Activated CD4-positive, alpha-beta T cell treated with anti-CD3 and anti-CD28 coated beads, Interleukin-2, amount 10 ng/mL, durations not matched to agents 7 days and 5 days (primary cell): ENCODE measurements around the gene RTN1. TPM values are rescaled to one million over a fixed set of nuclear protein-coding genes. Genes with fewer than 3 reads are reported as not detected.

ENCODE experiments used
- CTCF ChIA-PET: fragments of 350-600 bp; sonication (Branson Sonifier 250); formaldehyde crosslinking; loops from one replicate; lab custom pipeline; 2021; ENCODE audit warnings: antibody characterized with exemption; lab: Charles Lee
- POLR2A ChIA-PET: fragments of 350-600 bp; sonication (Branson Sonifier 250); formaldehyde crosslinking; loops from one replicate; lab custom pipeline; 2021; ENCODE audit warnings: antibody characterized with exemption; lab: Charles Lee
- DNase-seq: peaks from one replicate; pipeline ENCODE4 v3.0.0-alpha.2; 2020
- H3K27ac Mint-ChIP-seq: one replicate; pipeline ENCODE4 v1.8.0; 2021; ENCODE audit warnings: mild to moderate bottlenecking, moderate library complexity, mixed read lengths
- H3K27me3 Mint-ChIP-seq: one replicate; pipeline ENCODE4 v1.8.0; 2021; ENCODE audit warnings: mixed read lengths
- H3K36me3 Mint-ChIP-seq: one replicate; pipeline ENCODE4 v1.8.0; 2021; ENCODE audit warnings: low read depth, mixed read lengths
- H3K4me1 Mint-ChIP-seq: one replicate; pipeline ENCODE4 v1.8.0; 2021; ENCODE audit warnings: mixed read lengths
- H3K4me3 Mint-ChIP-seq: one replicate; pipeline ENCODE4 v1.8.0; 2021; ENCODE audit warnings: mild to moderate bottlenecking, moderate library complexity, mixed read lengths
- H3K9me3 Mint-ChIP-seq: one replicate; pipeline ENCODE4 v1.8.0; 2021; ENCODE audit warnings: mixed read lengths
- total RNA-seq, 2 experiments: library from RNA; stranded (reverse); gene quantifications; one replicate each; pipeline ENCODE4 v1.2.3, GENCODE V29; 2021

RTN1 gene
- total RNA-seq, 2 experiments from 2014 or later: not detected

DNA sequence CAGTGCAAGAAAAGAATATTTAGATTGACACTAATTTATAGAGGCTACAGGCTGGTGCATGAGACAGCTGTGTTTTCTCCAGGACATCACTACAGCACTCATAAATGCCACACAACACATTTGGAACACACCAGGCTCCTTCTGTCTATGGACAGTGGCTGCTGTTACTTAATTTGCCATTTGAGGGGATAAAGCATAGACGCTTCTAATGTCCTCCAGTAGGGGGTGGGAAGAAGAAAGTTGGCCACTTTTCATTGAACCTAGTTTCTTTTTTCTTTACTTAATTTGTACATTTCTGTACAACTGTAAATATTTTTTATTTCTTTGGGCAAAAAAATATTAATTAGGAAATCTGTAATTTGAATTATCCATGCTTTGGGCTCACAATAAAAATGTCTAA is 12.4 kb upstream of the RTN1 start:
- H3K9me3 Mint-ChIP-seq: no peaks in the 10 kb centered on the region
- no peak overlapping the region for H3K4me3 Mint-ChIP-seq
- CTCF ChIA-PET: no interaction called here
- peaks cover 18% of the 10 kb centered on the region for H3K27me3 Mint-ChIP-seq
- H3K4me1 Mint-ChIP-seq: no peaks in the 10 kb centered on the region
- POLR2A ChIA-PET: no interaction called here
- no peaks in the 10 kb centered on the region for H3K36me3 Mint-ChIP-seq
- no peak for DNase-seq
- H3K27ac Mint-ChIP-seq: no peak overlapping the region

DNA sequence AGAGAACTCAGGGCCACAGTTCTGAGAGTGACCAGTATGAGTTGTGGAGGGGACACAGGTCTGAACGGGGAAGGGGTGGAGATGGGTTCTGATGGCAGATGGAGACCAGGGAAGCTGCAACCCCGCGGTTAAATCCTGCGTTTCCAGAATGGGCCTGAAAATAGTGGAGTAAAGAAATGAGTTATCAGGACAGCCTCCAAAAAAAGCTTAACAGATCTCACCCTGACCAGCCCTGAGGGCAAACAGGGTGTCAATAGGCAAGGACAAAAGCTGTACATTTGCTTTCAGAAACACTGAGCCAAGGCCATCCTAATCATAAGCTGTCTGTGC is 555 bp upstream of the RTN1 start:
- peaks cover 4% of the 10 kb centered on the region for H3K4me1 Mint-ChIP-seq
- ChIA-PET CTCF (no interaction called here), POLR2A (no interaction called here)
- H3K4me3 Mint-ChIP-seq: peak overlapping the region; percentile 69
- peaks cover 60% of the 10 kb centered on the region for H3K27me3 Mint-ChIP-seq
- peak overlapping the region; percentile 50 for H3K27ac Mint-ChIP-seq
- no peaks in the 10 kb centered on the region for H3K9me3 Mint-ChIP-seq
- DNase-seq: no peak
- H3K36me3 Mint-ChIP-seq: peaks cover 3% of the 10 kb centered on the region

DNA sequence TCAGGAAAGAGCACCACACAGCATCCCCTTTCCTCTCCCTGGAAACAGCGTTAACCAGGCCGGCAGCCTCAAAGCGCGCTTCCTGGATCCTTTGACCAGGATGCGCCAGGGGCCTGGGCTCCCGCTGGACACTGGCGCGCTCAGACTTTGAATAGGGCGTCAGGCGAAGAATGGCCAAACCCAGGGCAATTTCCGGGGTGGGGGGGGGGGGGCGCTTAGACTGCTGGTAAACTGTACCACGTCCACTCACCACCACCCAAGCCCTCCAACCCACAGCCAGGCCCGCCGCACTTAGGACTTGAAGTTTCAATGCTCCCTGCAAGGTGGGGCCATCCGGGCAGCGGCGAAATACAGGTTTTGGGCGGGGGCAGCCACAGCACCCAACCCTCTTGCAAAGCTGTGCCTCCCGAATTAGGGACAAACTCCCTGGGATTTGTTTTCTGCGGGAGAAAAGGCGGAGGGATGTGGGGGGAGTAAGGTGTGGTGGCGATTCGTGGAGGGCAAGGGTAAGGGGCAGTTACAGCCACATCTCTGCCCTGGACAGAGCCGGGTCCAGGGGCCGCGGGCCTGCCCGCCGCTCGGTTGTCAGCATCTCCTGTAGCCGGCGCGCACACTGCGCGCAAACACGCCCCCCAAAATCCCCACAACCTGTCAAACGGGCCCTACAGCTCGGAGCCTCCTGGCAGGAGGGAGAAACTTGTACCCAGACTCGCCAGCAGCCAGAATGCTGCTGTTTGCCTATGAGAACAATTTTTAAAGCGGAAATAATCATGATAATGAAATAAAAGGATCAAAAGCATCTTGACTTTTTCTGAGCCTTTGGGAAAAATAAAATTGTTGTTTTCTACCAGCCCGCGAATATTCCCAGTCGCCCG is 958 bp downstream of the RTN1 start:
- peak overlapping the region; percentile 36 for H3K4me3 Mint-ChIP-seq
- CTCF ChIA-PET: no interaction called here
- H3K27me3 Mint-ChIP-seq: peaks cover 69% of the 10 kb centered on the region
- POLR2A ChIA-PET: no interaction called here
- no peak overlapping the region for H3K27ac Mint-ChIP-seq
- H3K9me3 Mint-ChIP-seq: no peaks in the 10 kb centered on the region
- DNase-seq: no peak
- H3K36me3 Mint-ChIP-seq: peaks cover 3% of the 10 kb centered on the region
- H3K4me1 Mint-ChIP-seq: peaks cover 4% of the 10 kb centered on the region

DNA sequence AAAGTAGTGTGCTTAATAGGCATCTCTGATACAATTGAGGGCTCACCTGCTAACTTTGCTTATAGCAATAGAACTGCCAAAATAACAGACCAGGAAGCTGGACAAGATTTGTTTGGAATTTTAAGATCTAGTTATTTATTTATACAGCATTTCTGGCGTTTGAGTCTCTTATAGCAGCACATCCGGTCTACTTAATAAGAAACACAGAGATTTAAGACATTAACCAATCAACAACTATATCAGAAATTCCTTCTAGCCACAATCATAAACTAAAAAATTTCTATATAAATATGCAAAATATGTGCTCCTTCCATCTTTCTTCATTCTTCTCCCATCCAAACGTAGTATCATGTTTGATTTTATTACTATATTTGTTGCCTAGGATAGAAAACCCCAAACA is 2.6 kb downstream of the RTN1 start:
- POLR2A ChIA-PET: no interaction called here
- CTCF ChIA-PET: interaction anchor here (1.0 kb wide), 1 partner anchor 361 kb away, joined by 5 read pairs; no protein-coding TSS in a partner anchor
- no peak overlapping the region for H3K27ac Mint-ChIP-seq
- peaks cover 4% of the 10 kb centered on the region for H3K4me1 Mint-ChIP-seq
- no peak overlapping the region for H3K4me3 Mint-ChIP-seq
- H3K36me3 Mint-ChIP-seq: peaks cover 3% of the 10 kb centered on the region
- no peaks in the 10 kb centered on the region for H3K9me3 Mint-ChIP-seq
- no peak for DNase-seq
- peaks cover 60% of the 10 kb centered on the region for H3K27me3 Mint-ChIP-seq

DNA sequence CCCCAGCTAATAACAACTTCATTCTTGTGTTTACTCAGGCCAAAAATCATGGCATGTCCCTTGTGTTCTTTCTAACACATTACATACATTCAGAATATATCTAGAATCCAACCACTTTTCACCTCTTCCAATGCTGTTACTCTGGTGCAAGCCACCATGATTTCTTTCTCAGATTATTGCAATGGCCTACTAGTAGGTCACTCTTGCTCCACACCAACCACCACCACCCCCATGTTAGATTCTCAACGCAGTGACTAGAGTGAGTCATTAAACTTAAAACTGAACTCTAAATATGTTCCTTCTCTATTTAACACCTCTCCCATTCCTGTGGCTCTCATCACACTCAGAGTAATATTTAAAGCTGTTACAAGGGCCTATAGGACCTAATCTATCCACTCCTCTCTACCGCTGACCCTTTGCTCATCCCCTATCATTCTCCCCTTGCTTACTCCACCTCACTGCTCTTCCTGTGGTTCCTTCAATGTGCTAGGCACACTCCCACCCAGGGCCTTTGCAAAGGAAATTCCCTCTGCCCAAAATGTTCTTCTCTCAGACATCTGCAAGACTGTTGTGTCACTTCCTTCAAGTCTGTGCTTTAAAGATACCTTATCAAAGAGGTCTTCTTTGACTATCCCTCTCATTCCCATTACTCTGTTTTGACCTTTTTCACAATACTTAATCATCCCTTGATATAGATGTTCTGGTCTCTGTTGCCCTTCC is 6.6 kb downstream of the RTN1 start:
- CTCF ChIA-PET: no interaction called here
- H3K9me3 Mint-ChIP-seq: peaks cover 5% of the 10 kb centered on the region
- H3K4me3 Mint-ChIP-seq: no peak overlapping the region
- peaks cover under 1% of the 10 kb centered on the region for H3K36me3 Mint-ChIP-seq
- peaks cover 28% of the 10 kb centered on the region for H3K27me3 Mint-ChIP-seq
- H3K27ac Mint-ChIP-seq: no peak overlapping the region
- no peak for DNase-seq
- no peaks in the 10 kb centered on the region for H3K4me1 Mint-ChIP-seq
- POLR2A ChIA-PET: no interaction called here

DNA sequence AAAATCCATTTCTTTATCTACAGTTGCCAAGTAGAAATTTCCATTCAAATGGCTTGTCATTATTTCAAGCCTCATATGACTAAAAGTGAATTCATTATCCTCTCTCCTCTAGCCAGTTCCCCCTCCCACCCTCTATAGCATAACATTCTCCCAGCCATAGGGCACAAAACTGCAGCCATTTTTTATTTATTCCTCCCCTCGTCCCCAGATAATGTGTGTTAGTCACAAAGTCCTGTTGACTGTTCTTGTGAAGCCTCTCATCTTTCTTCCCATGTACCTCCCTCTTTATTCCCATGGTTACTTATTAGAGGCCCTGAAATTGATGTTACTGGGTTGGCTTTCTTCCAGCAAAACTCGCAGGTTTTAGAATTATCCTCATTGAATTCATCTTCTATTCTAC is 13.2 kb downstream of the RTN1 start:
- H3K27me3 Mint-ChIP-seq: peaks cover 4% of the 10 kb centered on the region
- no peak for DNase-seq
- no peaks in the 10 kb centered on the region for H3K36me3 Mint-ChIP-seq
- POLR2A ChIA-PET: no interaction called here
- no peak overlapping the region for H3K4me3 Mint-ChIP-seq
- CTCF ChIA-PET: interaction anchor here (0.6 kb wide), 1 partner anchor 84 kb away, joined by 3 read pairs; no protein-coding TSS in a partner anchor
- no peaks in the 10 kb centered on the region for H3K4me1 Mint-ChIP-seq
- H3K9me3 Mint-ChIP-seq: peaks cover 5% of the 10 kb centered on the region
- no peak overlapping the region for H3K27ac Mint-ChIP-seq

DNA sequence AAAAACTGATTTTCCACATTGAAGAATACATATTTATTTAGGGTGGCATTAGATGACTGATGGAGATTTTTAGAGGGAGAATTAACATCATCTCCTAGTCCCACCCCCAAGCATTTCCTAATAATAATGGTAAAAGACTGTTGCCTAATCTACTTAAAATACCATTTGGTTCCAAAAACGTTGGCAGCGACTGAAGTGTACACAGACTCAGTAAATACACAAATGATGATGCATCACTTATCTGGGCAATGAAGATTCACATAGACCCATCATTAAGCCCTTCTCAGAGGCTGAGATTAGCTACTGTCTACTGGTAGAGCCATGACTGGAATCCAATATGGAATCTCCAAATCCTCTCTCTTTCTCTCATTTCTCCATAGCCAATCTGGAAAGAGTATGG is 18.2 kb downstream of the RTN1 start:
- Mint-ChIP-seq H3K4me1 (no peaks in the 10 kb centered on the region), H3K27me3 (peaks cover 7% of the 10 kb centered on the region), H3K9me3 (no peaks in the 10 kb centered on the region), H3K36me3 (no peaks in the 10 kb centered on the region), H3K4me3 (no peak overlapping the region), H3K27ac (no peak overlapping the region)
- no peak for DNase-seq
- ChIA-PET POLR2A (no interaction called here), CTCF (no interaction called here)

DNA sequence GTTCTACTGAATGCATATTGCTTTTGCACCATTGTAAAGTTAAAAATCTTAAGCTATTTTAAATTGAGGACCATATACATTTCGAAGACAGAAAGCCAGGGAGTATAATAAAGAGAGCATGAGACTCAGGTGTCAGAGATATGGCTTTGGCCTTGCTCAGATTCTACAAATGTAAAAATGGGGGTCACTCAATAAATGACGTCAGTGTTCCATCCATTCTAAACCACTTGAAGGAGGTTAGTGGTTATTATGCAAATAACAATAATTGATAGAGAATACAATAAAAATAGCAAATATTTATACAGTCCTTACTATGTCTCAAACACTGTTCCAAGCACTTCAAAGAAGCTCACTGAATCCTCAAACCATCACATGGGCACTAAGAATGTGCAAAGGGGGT is 20.1 kb downstream of the RTN1 start:
- no peaks in the 10 kb centered on the region for H3K4me1 Mint-ChIP-seq
- no peaks in the 10 kb centered on the region for H3K9me3 Mint-ChIP-seq
- no peak overlapping the region for H3K27ac Mint-ChIP-seq
- H3K27me3 Mint-ChIP-seq: peaks cover 9% of the 10 kb centered on the region
- DNase-seq: no peak
- H3K36me3 Mint-ChIP-seq: no peaks in the 10 kb centered on the region
- ChIA-PET POLR2A (no interaction called here), CTCF (no interaction called here)
- no peak overlapping the region for H3K4me3 Mint-ChIP-seq

DNA sequence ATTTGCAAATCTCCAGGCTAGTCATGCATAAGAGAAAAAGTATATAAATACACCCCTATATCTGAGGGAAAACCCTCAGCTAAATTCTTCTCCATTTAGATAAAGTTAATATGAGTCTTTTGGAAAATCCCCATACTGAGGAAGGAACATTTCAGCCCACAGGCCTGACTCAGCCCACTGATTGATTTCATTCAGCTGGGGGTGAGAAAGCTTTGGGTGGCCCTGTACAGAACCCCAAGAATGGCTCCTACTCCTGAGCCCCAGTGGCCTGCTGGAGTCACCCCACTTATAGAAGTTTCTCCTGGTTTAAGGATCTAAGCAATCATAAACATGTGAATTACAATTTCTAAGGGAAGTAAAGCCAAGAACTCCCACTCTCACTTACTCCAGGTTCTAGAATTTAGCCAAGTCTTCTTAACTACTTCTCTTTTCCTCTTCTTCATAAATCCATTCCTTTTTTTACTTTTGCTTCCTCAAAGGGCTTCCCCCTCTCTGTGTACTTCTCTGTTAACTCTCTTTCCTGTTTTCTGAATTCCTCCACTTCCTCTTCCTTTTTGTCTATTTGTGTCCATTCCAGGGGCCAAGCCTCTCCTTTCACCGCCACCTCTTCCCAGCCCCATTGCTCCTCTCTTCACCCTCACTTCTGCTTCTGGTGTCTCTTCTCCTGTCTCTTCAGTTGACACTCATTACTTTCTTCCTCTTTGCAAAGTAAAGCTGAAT is 21.0 kb downstream of the RTN1 start:
- Mint-ChIP-seq H3K27me3 (peaks cover 9% of the 10 kb centered on the region), H3K4me3 (no peak overlapping the region), H3K36me3 (no peaks in the 10 kb centered on the region), H3K4me1 (no peaks in the 10 kb centered on the region), H3K27ac (no peak overlapping the region), H3K9me3 (no peaks in the 10 kb centered on the region)
- POLR2A ChIA-PET: no interaction called here
- CTCF ChIA-PET: no interaction called here
- no peak for DNase-seq

DNA sequence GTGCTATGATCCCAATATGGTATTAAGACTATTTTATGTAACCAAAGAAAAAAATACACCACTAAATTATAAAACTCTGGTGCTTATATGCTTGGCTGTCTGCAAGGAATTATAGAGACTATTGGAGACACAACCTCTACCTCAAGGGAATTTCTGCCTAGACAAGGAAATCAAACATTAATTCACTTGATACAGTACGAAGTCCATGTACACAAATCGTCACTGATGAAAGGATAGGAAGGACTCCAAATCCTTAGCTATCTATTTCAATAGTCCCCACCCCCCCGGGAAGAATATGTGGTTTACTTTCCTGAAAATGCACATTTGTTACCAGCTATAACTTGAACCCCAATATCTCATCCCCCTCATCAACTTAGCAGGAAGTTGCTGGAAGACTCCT is 21.9 kb downstream of the RTN1 start:
- DNase-seq: no peak
- no peaks in the 10 kb centered on the region for H3K4me1 Mint-ChIP-seq
- peaks cover 11% of the 10 kb centered on the region for H3K27me3 Mint-ChIP-seq
- POLR2A ChIA-PET: no interaction called here
- no peaks in the 10 kb centered on the region for H3K9me3 Mint-ChIP-seq
- H3K36me3 Mint-ChIP-seq: no peaks in the 10 kb centered on the region
- no peak overlapping the region for H3K4me3 Mint-ChIP-seq
- CTCF ChIA-PET: no interaction called here
- no peak overlapping the region for H3K27ac Mint-ChIP-seq

DNA sequence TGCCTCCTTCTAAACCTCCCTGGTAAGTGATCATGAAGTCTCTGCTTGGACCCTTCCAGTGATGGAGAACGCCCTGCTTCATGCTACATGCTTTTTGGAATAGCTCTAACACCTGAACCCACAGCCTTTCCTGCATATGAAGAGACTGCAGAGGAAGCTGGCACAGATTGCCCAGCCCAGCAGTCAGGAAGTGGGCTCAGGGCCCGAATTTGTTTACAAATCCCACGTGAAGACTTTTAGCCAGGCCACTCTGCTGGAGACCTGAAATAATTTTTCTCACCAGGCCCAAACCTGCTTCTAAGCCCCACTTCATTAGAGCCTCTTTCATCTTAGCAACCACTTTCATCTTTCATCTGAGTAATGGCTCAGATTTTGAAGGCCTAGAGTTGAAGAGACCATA is 22.9 kb downstream of the RTN1 start:
- CTCF ChIA-PET: no interaction called here
- H3K4me3 Mint-ChIP-seq: no peak overlapping the region
- no peak overlapping the region for H3K27ac Mint-ChIP-seq
- H3K9me3 Mint-ChIP-seq: no peaks in the 10 kb centered on the region
- H3K4me1 Mint-ChIP-seq: no peaks in the 10 kb centered on the region
- H3K36me3 Mint-ChIP-seq: no peaks in the 10 kb centered on the region
- POLR2A ChIA-PET: no interaction called here
- no peak for DNase-seq
- H3K27me3 Mint-ChIP-seq: peaks cover 11% of the 10 kb centered on the region

DNA sequence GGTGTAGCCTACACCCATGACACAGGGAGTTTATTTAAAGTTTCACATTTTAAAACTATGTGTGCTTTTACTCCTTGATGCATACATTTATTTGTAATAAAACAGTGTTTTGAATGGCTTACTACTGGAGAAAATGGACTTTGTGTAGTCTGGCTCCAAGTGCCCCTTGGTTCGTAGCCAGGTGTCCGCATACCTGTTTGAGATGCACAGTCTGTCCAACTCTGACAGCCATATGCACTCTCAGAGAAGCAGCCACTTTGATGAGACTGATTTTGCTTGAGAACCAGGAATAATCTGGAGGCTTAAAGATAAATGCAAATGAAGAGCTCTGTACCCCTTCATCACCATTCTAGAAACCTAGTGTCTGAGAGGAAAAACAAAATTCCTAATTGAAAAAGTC is 24.0 kb downstream of the RTN1 start:
- Mint-ChIP-seq H3K27me3 (peaks cover 11% of the 10 kb centered on the region), H3K4me1 (no peaks in the 10 kb centered on the region), H3K9me3 (no peaks in the 10 kb centered on the region), H3K4me3 (no peak overlapping the region), H3K36me3 (no peaks in the 10 kb centered on the region), H3K27ac (no peak overlapping the region)
- CTCF ChIA-PET: no interaction called here
- POLR2A ChIA-PET: no interaction called here
- DNase-seq: no peak

DNA sequence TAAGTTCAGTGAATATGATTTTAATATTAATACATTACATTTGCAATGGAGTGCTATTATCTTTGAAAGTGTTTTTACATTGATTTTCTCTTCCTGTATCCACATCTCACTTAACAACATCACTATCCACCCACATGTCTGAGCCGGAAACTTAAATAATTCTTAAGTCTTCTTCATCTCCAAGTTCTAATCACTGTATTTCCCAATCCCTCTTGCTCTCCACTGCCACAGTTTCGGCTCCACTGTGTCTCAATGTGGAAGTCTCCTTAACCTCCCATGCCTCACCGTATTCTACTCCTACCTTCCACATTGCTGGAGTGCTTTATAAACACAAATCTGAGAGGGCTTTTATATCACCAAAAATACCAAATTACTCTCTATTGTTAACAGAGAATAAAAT is 25.3 kb downstream of the RTN1 start:
- ChIA-PET POLR2A (no interaction called here), CTCF (no interaction called here)
- Mint-ChIP-seq H3K36me3 (no peaks in the 10 kb centered on the region), H3K4me1 (no peaks in the 10 kb centered on the region), H3K27me3 (peaks cover 11% of the 10 kb centered on the region), H3K9me3 (no peaks in the 10 kb centered on the region), H3K27ac (no peak overlapping the region), H3K4me3 (no peak overlapping the region)
- no peak for DNase-seq
